GM23338 (cell line): ENCODE data around the gene ZDHHC18. TPM values are rescaled to one million over a fixed set of nuclear protein-coding genes. Genes with fewer than 3 reads are reported as not detected.

Source experiments
- ATAC-seq: fragments of 200-7000 bp; cut with Tn5 transposase; 3 replicates; pipeline ENCODE4 v1.9.1; 2020
- DNase-seq: peaks from one replicate; pipeline ENCODE4 v3.0.0-alpha.2; 2015; ENCODE audit warnings: low spot score
- H2AFZ ChIP-seq: fragments of 200-600 bp; sonication (generic); 2 replicates; pipeline ENCODE4 v1.8.0; 2016; ENCODE audit warnings: antibody characterized with exemption, mild to moderate bottlenecking, moderate library complexity
- H3F3A ChIP-seq: fragments of 200-600 bp; sonication (generic); replicated peaks from 2 replicates; pipeline ENCODE4 v1.8.0; 2017; ENCODE audit warnings: antibody characterized with exemption, mixed run types, low read depth
- H3K27ac ChIP-seq: fragments of 200-600 bp; sonication (generic); 2 replicates; pipeline ENCODE4 v1.6.1; 2016; ENCODE audit warnings: low read depth
- H3K27me3 ChIP-seq: fragments of 200-600 bp; sonication (generic); 2 replicates; pipeline ENCODE4 v1.8.0; 2016; ENCODE audit warnings: mild to moderate bottlenecking, mixed run types, moderate library complexity; ENCODE audit not compliant: insufficient read depth
- H3K36me3 ChIP-seq: fragments of 200-600 bp; sonication (generic); 2 replicates; pipeline ENCODE4 v1.8.0; 2016; ENCODE audit warnings: mild to moderate bottlenecking; ENCODE audit not compliant: insufficient read depth
- H3K4me1 ChIP-seq: fragments of 200-600 bp; sonication (generic); 2 replicates; pipeline ENCODE4 v1.8.0; 2016; ENCODE audit warnings: mild to moderate bottlenecking, moderate library complexity; ENCODE audit not compliant: insufficient read depth
- H3K4me2 ChIP-seq: fragments of 200-600 bp; sonication (generic); 2 replicates; pipeline ENCODE4 v1.7.1; 2017; ENCODE audit warnings: mixed run types
- H3K4me3 ChIP-seq: fragments of 200-600 bp; sonication (generic); 2 replicates; pipeline ENCODE4 v1.6.1; 2016; ENCODE audit warnings: mixed run types
- H3K79me2 ChIP-seq: fragments of 200-600 bp; sonication (generic); replicated peaks from 2 replicates; pipeline ENCODE4 v1.8.0; 2017; ENCODE audit warnings: mild to moderate bottlenecking; ENCODE audit not compliant: insufficient read depth
- H3K9me2 ChIP-seq: fragments of 200-600 bp; sonication (generic); 2 replicates; pipeline ENCODE4 v1.8.0; 2017; ENCODE audit not compliant: insufficient read depth
- H4K20me1 ChIP-seq: fragments of 200-600 bp; sonication (generic); replicated peaks from 2 replicates; pipeline ENCODE4 v1.8.0; 2017; ENCODE audit warnings: mild to moderate bottlenecking; ENCODE audit not compliant: insufficient read depth
- H3K27ac Mint-ChIP-seq: 2 replicates; pipeline ENCODE4 v1.8.0; 2020; ENCODE audit warnings: inconsistent platforms, mild to moderate bottlenecking, moderate library complexity, mixed read lengths
- H3K27me3 Mint-ChIP-seq: 3 replicates; pipeline ENCODE4 v1.8.0; 2022; ENCODE audit warnings: low read depth, mild to moderate bottlenecking, moderate library complexity, mixed read lengths, inconsistent platforms; ENCODE audit not compliant: insufficient read depth, poor library complexity
- H3K36me3 Mint-ChIP-seq: 3 replicates; pipeline ENCODE4 v1.8.0; 2021; ENCODE audit warnings: low read depth, mild to moderate bottlenecking, inconsistent platforms, moderate library complexity, mixed read lengths
- H3K4me1 Mint-ChIP-seq: 3 replicates; pipeline ENCODE4 v1.8.0; 2020; ENCODE audit warnings: mild to moderate bottlenecking, inconsistent platforms, mixed read lengths
- H3K4me3 Mint-ChIP-seq: 3 replicates; pipeline ENCODE4 v1.8.0; 2021; ENCODE audit warnings: moderate library complexity, mild to moderate bottlenecking, inconsistent platforms, mixed read lengths
- H3K9me3 Mint-ChIP-seq: 3 replicates; pipeline ENCODE4 v1.8.0; 2020; ENCODE audit warnings: moderate library complexity, mild to moderate bottlenecking, inconsistent platforms, mixed read lengths
- CREB1 ChIP-seq: fragments of 250-450 bp; sonication (Bioruptor Pico); IDR thresholded peaks from 2 replicates; pipeline ENCODE4 v1.5.0; 2020; ENCODE audit warnings: low read depth, mild to moderate bottlenecking, moderate library complexity
- EZH2 ChIP-seq: fragments of 200-600 bp; sonication (generic); IDR thresholded peaks from one replicate; pipeline ENCODE4 v1.8.0; 2017; ENCODE audit warnings: antibody characterized with exemption, mild to moderate bottlenecking, low read depth; ENCODE audit not compliant: unreplicated experiment
- EZH2phosphoT487 ChIP-seq: fragments of 200-600 bp; sonication (generic); IDR thresholded peaks from one replicate; pipeline ENCODE4 v1.8.1; 2018; ENCODE audit warnings: antibody characterized with exemption; ENCODE audit not compliant: unreplicated experiment
- NANOG ChIP-seq: IDR thresholded peaks from 2 replicates; pipeline ENCODE4 v1.6.1; 2016; ENCODE audit warnings: antibody characterized with exemption, borderline replicate concordance
- POLR2AphosphoS5 ChIP-seq: IDR thresholded peaks from 2 replicates; pipeline ENCODE4 v1.6.1; 2016; ENCODE audit warnings: antibody characterized with exemption, low read depth
- STAT1 ChIP-seq: IDR thresholded peaks from one replicate; pipeline ENCODE4 v1.6.1; 2016; ENCODE audit warnings: antibody characterized with exemption; ENCODE audit not compliant: unreplicated experiment
- ZNF331 ChIP-seq: fragments of 250-450 bp; sonication (Bioruptor Pico); IDR thresholded peaks from 2 replicates; pipeline ENCODE4 v1.5.0; 2020; ENCODE audit warnings: low read depth, mild to moderate bottlenecking, moderate library complexity
- polyA plus RNA-seq: library from polyadenylated mRNA; unstranded; fragments of >200 nt; fragmentation: Nextera tagmentation; extraction: Ambion mirVana; gene quantifications from 2 replicates; pipeline ENCODE4 v1.2.1, GENCODE V29; 2016
- total RNA-seq: library from RNA; depleted of rRNA; stranded (reverse); fragments of >200 nt; shearing (Covaris generic); gene quantifications from 2 replicates; pipeline ENCODE4 v1.2.3, GENCODE V29; 2014
- TF ChIP-seq, protein P1 (sequence below): fragments of 250-450 bp; sonication (Bioruptor Pico); IDR thresholded peaks from 2 replicates; pipeline ENCODE4 v1.5.0; 2020; ENCODE audit warnings: mild to moderate bottlenecking, moderate library complexity
- TF ChIP-seq, protein P2 (sequence below): IDR thresholded peaks from 2 replicates; pipeline ENCODE4 v1.6.1; 2016; ENCODE audit warnings: antibody characterized with exemption
- TF ChIP-seq, protein P3 (sequence below), 2 experiments: fragments of 200-600 bp in 1 of 2; sonication (generic) in 1 of 2; conservative IDR thresholded peaks; 2 replicates each; pipeline versions ENCODE4 v1.5.1 to v1.6.1; 2016 to 2017; ENCODE audit warnings: antibody characterized with exemption in 2 of 2, low read depth in 2 of 2, mild to moderate bottlenecking in 2 of 2, moderate library complexity in 1 of 2

ZDHHC18 gene
- total and polyA plus RNA-seq, 2 experiments from 2014 or later, result 6.3 to 26.8 TPM

DNA sequence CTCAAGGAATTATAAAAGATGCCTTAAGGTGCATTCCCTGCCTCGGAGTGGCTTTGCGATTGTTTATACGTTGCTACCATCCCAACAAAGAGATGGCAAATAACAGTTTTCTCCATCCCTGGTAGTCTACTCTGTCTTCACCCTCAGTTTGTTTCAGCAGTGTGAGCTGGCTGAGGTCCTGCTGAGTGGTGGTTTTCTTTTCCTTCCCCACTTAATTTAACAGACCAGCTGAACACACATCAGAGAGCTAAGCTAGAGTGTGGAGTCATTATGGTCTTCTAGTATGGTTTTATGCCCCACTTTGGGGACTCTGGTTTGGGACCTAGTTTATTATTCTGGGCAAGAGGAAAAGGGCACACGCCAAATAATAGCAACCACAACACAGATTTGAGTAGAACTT, 36.6 kb upstream of the ZDHHC18 start:
- no peak for TF ChIP-seq POLR2AphosphoS5
- TF ChIP-seq EZH2phosphoT487, result no peak
- no peak for TF ChIP-seq NANOG
- TF ChIP-seq EZH2, result no peak
- TF ChIP-seq, protein P1, sequence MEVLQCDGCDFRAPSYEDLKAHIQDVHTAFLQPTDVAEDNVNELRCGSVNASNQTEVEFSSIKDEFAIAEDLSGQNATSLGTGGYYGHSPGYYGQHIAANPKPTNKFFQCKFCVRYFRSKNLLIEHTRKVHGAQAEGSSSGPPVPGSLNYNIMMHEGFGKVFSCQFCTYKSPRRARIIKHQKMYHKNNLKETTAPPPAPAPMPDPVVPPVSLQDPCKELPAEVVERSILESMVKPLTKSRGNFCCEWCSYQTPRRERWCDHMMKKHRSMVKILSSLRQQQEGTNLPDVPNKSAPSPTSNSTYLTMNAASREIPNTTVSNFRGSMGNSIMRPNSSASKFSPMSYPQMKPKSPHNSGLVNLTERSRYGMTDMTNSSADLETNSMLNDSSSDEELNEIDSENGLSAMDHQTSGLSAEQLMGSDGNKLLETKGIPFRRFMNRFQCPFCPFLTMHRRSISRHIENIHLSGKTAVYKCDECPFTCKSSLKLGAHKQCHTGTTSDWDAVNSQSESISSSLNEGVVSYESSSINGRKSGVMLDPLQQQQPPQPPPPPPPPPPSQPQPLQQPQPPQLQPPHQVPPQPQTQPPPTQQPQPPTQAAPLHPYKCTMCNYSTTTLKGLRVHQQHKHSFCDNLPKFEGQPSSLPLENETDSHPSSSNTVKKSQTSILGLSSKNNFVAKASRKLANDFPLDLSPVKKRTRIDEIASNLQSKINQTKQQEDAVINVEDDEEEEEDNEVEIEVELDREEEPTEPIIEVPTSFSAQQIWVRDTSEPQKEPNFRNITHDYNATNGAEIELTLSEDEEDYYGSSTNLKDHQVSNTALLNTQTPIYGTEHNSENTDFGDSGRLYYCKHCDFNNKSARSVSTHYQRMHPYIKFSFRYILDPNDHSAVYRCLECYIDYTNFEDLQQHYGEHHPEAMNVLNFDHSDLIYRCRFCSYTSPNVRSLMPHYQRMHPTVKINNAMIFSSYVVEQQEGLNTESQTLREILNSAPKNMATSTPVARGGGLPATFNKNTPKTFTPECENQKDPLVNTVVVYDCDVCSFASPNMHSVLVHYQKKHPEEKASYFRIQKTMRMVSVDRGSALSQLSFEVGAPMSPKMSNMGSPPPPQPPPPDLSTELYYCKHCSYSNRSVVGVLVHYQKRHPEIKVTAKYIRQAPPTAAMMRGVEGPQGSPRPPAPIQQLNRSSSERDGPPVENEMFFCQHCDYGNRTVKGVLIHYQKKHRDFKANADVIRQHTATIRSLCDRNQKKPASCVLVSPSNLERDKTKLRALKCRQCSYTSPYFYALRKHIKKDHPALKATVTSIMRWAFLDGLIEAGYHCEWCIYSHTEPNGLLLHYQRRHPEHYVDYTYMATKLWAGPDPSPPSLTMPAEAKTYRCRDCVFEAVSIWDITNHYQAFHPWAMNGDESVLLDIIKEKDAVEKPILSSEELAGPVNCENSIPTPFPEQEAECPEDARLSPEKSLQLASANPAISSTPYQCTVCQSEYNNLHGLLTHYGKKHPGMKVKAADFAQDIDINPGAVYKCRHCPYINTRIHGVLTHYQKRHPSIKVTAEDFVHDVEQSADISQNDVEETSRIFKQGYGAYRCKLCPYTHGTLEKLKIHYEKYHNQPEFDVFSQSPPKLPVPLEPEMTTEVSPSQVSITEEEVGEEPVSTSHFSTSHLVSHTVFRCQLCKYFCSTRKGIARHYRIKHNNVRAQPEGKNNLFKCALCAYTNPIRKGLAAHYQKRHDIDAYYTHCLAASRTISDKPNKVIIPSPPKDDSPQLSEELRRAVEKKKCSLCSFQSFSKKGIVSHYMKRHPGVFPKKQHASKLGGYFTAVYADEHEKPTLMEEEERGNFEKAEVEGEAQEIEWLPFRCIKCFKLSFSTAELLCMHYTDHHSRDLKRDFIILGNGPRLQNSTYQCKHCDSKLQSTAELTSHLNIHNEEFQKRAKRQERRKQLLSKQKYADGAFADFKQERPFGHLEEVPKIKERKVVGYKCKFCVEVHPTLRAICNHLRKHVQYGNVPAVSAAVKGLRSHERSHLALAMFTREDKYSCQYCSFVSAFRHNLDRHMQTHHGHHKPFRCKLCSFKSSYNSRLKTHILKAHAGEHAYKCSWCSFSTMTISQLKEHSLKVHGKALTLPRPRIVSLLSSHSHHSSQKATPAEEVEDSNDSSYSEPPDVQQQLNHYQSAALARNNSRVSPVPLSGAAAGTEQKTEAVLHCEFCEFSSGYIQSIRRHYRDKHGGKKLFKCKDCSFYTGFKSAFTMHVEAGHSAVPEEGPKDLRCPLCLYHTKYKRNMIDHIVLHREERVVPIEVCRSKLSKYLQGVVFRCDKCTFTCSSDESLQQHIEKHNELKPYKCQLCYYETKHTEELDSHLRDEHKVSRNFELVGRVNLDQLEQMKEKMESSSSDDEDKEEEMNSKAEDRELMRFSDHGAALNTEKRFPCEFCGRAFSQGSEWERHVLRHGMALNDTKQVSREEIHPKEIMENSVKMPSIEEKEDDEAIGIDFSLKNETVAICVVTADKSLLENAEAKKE (CRISPR knock-in tag), result no peak
- no peak for TF ChIP-seq STAT1
- TF ChIP-seq, protein P2, sequence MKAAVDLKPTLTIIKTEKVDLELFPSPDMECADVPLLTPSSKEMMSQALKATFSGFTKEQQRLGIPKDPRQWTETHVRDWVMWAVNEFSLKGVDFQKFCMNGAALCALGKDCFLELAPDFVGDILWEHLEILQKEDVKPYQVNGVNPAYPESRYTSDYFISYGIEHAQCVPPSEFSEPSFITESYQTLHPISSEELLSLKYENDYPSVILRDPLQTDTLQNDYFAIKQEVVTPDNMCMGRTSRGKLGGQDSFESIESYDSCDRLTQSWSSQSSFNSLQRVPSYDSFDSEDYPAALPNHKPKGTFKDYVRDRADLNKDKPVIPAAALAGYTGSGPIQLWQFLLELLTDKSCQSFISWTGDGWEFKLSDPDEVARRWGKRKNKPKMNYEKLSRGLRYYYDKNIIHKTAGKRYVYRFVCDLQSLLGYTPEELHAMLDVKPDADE, result no peak
- TF ChIP-seq, protein P3, sequence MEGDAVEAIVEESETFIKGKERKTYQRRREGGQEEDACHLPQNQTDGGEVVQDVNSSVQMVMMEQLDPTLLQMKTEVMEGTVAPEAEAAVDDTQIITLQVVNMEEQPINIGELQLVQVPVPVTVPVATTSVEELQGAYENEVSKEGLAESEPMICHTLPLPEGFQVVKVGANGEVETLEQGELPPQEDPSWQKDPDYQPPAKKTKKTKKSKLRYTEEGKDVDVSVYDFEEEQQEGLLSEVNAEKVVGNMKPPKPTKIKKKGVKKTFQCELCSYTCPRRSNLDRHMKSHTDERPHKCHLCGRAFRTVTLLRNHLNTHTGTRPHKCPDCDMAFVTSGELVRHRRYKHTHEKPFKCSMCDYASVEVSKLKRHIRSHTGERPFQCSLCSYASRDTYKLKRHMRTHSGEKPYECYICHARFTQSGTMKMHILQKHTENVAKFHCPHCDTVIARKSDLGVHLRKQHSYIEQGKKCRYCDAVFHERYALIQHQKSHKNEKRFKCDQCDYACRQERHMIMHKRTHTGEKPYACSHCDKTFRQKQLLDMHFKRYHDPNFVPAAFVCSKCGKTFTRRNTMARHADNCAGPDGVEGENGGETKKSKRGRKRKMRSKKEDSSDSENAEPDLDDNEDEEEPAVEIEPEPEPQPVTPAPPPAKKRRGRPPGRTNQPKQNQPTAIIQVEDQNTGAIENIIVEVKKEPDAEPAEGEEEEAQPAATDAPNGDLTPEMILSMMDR (conservative IDR thresholded peaks at IDR 0.05; ENCODE audit: low read depth in 2 of 2), result no peak
- no peak for TF ChIP-seq CREB1 (CRISPR knock-in tag)
- TF ChIP-seq ZNF331, result no peak
- peaks cover 14% of the 10 kb centered on the region for H3K27me3 Mint-ChIP-seq
- Histone ChIP-seq H3K27me3 (no peaks in the 10 kb centered on the region), H3F3A (peaks cover 13% of the 10 kb centered on the region; the same call in 1 of the 2 replicates), H3K9me2 (no peaks in the 10 kb centered on the region), H2AFZ (no peak overlapping the region), H3K27ac (no peak overlapping the region), H3K79me2 (no peaks in the 10 kb centered on the region), H4K20me1 (peaks cover 4% of the 10 kb centered on the region), H3K36me3 (no peaks in the 10 kb centered on the region), H3K4me1 (peaks cover 26% of the 10 kb centered on the region), H3K4me2 (no peak overlapping the region), H3K4me3 (no peak overlapping the region)
- peaks cover 29% of the 10 kb centered on the region for H3K4me1 Mint-ChIP-seq
- no peak for ATAC-seq
- no peak overlapping the region for H3K27ac Mint-ChIP-seq
- no peak overlapping the region for H3K4me3 Mint-ChIP-seq
- no peak for DNase-seq
- peaks cover 7% of the 10 kb centered on the region; the same call in 2 of the 3 replicates for H3K36me3 Mint-ChIP-seq
- no peaks in the 10 kb centered on the region; the same call in 1 of the 3 replicates for H3K9me3 Mint-ChIP-seq
